GM21619 (cell line): Measurements from ENCODE around the gene PROS1.

ENCODE experiments used
- ATAC-seq: cut with Tn5 transposase; IDR thresholded peaks from one replicate; pipeline ENCODE4 v1.9.1; 2021; ENCODE audit not compliant: unreplicated experiment

PROS1 gene

DNA sequence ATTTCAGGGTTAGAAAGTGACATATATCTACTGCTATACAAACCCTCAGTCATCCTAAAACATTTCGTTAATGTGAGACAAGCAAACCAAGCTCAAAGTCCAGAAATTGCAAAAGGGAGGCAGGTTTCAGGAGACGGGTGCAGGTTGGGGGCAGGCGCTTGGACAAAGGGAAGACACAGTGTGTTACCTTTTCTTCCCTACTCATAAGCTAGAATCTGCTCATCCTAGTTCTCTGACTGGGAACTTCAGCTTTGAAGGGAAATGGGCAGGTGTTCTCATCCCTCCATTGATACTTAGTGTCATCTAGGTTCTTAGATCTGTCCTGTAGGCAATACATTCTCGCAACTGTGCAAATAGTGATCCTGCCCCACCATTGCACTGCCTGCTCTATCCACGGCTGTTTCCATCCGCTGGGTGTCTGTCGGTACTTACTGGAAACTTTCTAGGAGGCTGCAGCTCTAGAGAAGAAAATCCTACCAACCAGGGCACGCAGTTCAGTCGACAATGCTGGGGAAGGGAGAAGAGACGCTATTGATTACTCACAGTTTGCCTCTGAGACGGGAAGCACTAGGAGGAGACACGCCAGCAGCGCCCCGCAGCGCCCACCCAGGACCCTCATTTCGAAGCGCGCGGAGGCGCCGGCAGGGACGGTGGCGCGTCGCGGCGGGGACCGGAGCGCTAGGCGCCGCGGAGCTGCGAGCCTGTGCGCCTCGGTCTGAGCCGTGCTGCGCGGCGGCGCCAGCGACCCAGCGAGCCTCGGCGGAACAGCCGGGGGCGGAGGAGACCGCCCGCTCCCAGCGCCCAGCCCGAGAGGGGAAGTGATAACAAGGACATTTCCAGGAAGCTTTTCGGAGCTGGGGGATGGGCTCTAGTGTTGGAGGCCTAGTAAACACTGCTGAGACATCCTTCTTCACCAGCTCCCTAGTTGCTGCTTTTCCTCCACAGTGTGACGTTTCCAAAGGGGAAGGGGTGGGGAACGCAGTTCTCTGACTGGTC is at the start of gene PROS1:
PROS1 (minus strand) TSS at position 766 of the 996 bp plus-strand sequence; CDS start at position 619, 147 bp downstream.
- ATAC-seq, result peak; percentile 85

DNA sequence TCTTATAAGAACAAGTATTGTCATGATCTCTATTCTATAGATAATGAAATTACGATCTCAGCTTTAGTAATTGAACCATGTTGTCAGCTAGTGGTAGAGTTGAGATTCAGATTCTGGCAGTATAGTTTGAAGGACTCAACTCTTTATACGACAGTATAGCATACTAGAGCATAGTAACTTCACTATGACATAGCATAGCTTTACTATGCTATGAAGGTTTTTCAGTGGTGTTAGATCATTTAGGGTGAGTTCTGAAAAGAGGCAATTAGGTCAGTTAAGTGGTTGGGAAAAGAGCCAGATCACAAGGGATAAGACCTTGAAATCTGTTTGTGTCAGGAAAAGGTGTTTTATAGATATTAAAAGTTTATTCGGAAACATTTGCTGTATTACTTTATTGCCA is 46.6 kb upstream of the PROS1 start:
- ATAC-seq, result no peak

DNA sequence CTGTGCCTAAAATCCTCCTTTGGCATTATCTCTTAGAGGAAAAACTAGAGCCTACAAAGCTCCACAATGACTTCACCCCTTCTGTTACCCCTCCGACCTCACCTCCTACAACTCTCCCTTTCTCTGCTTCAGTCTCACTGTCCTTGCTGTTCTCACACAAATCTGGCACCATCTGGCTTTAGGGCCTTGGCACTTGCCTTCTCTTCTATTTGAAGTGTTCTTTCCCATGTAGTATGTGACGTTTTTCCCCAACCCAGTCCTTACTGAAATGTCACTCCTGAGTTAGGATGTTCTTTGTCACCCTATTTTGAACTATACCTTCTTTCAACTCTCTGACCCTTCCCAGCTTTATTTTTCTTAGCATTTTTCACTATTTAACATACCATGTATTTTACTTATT is 46.0 kb upstream of the PROS1 start:
- no peak for ATAC-seq

DNA sequence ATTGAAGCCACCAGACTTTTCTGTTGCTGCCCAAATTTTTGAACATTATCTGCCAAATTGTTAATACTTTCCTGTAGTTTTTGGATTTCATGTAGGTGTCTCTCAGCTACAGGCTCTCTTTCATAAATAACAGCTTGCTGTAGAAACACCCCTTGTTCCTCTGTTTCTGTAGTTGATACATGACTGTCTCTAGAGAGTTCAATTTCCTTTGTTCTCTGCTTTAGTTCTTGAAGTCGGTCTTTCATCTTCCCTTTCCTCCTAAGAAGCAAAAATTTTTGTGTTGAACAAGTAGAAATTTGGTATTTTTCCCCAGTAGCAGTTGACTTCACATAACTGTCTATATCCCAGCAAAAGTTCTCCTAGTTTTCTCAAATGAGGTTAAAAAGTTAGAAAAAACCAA is 41.3 kb upstream of the PROS1 start:
- ATAC-seq, result no peak

DNA sequence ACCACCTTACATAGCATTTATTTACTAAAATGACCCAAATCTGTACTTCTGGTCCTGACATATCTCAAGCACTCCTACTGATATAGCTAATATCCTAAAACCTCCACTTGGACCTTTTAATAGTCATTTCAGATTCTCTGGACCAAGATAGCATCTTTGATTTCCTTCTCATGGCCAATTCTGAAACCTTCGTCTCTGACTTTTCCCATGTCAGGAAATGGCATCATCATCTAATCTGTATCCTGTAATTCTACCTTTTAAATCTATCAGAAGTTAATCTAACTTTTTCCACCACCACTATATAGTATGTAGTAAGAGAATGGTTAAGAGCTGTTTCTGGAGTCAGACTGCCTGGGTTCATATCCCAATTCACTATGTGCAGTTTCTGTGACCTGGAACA is 38.5 kb upstream of the PROS1 start:
- no peak for ATAC-seq

DNA sequence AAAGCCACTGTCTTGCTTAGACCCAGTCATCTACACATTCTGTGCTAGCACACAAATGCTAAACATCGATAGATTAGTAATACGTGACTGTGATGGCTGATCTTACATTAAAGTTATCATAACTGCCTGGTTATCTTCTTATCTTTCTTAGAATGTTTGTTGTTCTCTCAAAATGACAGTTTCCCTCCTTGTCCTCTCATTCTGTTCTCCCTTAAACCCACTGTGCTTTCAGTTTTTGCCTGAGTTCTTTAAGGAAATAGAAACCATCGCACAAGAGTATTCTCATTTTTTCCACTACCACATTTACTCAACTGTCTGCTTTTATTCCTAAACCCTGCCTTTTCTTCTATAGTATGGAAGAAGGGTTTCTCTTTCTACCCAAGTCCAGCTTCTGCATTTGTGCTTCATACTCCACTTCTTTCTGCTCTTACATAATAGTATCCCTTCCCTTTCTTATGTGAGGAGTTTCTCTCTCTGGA is 37.6 kb upstream of the PROS1 start:
- ATAC-seq, result no peak

DNA sequence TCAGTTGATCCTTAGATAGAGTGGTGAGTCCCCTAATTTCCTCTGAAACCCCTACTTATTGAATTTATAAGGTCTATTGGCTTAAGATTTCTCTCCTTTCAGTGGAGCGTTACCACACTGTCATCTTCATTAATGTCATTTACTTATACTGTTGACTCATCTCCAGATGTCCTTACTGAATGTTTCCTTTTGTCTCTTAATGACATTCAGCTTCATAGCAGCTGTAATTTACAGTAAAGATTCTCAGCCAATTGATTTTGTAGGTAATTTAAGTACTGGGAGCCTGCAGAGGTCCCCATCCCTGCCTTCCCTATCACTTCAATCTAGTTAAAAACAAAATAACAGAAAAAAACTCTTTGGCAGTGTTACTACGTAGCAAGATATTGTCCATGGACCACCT is 35.9 kb upstream of the PROS1 start:
- ATAC-seq, result no peak

DNA sequence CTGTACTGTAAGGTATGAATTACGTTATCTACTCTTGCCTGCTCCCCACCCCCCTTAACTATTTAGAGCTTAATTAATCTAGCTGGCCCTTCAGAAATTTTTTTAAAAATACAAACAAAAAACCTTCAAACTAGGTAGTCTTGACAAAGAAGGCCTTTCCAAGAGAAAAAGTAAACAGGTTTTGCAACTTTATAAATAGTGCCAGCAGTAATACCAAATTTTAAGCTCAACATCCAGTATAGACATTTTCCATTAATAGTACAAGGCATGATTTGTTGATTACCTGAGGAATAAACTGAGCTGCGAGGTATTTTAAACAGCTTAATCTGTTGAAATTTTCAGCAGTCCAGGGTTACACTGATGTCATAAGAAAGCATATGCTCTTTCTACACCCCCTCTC is 34.6 kb upstream of the PROS1 start:
- ATAC-seq, result no peak

DNA sequence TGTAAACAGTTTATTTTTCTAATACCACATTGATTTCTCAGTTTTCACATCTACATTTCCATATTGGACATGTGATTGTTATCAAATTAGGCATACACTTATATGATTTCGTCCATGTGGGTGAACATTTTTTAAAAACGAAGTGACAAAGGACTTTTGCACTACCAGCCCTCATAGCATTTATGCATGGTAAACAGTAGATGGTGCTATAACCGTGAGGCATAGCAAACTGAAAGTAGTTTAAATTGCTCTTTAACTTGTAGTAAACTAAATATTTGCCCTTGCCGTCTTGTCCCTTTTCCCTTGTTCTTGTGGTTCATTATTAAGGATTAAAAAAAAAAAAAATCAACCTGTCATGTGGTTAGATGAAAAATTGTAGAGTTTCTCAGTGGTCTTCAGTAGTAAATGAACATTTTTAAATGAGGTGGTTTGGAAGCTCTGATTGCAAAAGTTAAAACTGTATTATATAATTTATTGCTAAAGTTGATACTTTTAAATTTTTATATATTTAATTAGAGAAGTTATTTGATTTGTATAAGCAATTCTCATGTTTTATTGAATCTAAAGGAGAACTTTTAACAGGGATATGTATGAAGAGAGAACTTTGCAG is 30.7 kb upstream of the PROS1 start:
- peak; percentile 95 for ATAC-seq

DNA sequence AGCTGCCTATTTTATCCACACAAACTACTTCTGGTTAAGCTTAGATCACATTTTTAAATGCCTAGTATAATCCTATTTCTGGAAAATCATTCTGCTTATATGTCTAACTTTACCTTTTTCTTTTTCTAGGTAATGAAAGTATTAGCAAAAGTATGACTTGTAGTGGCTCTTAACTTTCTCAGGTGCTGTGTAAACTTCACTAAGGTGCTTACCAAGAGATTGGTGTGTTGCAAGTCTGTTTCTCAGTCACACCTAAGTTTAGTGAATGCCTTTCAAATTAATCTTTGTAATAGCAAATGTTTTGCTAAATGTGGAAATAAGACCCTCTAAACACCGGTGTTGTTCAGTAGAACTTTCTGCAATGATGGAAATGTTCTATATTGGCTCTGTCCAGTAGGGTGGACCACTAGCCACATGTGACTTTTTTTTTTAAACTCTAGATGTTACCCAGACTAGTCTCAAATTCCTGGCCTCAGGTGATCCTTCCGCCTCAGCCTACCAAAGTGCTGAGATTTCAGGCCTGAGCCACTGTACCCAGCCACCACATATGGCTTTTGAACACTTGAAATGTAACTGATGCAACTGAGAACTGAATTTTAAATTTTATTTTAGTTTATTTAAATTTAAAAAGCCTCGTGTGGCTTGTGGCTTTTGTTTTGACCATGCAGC is 28.3 kb upstream of the PROS1 start:
- ATAC-seq, result no peak

DNA sequence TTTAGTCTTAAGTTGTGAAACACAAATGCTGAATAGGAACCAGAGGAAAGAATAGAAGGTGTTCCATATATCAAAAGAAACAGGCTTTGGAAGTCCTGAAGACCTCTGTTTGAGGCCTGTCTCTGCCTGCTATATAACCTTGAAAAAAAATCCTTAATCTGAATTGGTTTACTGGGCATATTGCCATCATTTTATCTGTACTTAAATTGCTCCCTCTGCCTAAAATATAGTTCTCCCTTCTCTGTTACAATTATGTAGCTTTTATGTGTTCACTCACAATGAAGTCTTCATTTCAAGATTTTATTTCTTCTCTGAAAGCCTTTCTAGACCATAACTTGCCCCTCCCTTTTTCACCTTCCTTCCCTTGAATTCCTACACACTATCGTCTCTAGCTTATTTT is 27.5 kb upstream of the PROS1 start:
- ATAC-seq, result no peak

DNA sequence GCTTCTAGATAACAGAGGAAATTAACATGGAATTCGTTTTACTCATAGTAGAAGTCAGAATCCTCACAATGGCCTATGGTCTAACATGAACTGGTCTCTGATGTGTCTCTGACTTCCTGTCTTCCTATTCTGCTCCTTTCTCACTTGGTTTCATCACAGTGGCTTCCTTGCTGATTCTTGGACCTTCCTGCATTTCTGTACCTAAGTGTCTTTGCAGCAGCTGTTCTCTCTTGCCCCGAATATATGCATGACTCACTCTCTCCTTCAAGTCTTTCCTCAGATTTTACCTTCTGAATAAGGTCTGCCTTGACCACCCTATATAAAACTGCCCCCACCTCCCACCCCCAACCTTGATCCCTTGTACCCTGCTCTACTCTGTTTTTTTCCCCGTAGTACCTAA is 20.4 kb upstream of the PROS1 start:
- ATAC-seq, result no peak

DNA sequence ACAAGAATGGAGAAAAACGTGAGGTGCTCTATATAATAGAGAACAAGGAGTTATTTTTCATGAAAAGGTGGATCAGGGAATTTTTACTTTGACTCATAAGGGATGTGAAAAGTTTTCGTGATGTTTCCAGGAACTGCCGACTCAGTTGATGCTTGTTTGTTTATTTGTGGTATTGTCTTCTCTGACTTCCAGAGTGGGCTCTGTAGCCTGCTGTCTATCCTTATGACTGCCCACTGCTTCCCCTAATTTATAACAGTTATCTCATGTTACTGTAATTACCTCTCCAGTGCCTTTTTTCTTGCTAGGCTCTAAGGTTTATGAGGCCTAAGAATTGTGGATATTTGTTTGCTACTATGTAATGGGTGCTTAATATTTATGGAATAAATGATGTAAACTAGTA is 18.5 kb upstream of the PROS1 start:
- no peak for ATAC-seq

DNA sequence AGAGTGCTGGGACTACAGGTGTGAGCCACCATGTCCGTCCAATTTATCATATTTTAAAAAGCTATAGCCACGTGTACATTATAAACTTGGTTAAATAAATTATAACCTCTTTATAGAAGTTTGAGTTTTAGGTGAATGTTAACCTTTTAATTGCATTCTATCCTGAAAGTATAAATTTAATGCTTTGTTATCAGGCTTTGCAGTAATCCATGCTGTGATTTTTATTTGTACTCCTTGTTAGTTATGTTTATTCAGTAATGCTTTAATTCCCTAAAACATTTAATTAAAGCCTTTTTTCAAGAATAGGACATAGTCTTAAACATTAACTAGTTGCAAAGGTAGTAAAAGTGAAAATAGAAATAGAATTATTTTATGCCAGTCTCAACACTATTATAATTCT is 17.9 kb upstream of the PROS1 start:
- no peak for ATAC-seq

DNA sequence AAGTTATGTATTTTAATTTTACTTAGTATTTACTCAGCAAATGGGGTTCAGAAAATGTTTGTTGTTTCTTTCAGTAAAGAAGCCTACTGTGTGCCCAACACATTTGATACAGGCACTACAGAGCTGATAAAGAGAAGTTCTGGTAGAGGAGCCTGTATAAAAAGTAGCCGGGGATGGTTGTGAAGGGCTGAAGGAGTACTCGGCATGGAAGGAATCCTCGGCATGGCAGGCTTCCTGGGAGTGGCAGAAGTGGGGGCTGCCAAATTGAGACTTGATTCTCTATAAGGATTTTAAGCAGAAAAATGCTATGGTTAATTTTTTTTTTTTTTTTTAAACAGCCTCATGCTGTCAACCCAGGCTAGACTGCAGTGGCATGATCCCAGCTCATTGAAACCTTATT is 15.5 kb upstream of the PROS1 start:
- ATAC-seq, result no peak

DNA sequence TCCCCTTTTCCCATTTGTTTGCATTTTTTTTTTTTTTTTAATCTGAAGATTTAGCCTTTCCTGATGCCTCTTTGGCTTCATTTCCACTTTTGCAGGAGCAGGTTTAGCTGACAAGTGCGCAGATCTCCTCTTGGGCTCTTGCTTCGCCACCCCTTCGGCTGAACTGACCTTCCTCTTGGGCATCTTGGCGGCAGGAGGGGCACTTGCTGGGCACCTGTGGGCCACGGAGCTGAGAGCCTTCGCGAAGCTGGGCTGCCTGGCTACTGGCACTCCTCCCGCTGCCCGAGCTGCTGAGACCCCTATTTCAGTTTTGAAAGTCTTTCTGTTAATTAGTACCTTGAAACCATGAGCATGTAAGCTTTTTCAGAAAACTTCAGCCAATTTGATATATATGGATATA is 15.1 kb upstream of the PROS1 start:
- no peak for ATAC-seq

DNA sequence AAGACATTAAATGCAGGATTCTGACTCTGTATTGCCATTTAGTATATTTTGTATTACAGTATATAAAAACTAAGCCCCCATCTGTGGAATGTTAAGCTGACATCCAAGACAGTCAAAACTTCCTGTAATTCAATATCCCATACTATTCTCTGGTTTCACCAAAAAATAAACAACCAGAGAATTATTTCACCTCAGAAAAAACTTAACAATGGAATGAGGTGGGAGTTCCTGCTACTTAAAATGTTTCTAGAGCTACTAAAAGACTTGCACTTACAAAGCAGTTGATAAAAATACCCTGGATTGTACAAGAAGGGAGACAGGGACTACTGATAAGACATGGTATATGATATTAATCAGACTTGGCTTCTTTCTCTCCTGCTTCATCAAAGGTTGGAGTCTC is 14.6 kb upstream of the PROS1 start:
- ATAC-seq, result no peak

DNA sequence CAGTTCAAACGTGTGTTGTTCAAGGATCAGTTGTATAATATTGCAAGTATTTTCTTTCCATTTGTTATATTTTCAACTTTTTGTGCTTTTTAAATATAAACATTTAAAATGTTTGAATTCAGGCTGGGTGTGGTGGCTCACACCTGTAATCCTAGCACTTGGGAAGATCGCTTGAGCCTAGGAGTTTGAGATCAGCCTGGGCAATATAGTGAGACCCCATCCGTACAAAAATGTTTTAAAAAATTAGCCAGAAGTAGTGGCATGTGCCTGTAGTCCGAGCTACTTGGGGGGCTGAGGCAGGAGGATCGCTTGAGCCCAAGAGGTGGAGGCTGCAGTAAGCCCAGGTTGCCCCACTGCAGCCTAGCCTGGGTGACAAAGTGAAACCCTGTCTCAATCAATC is 10.9 kb upstream of the PROS1 start:
- no peak for ATAC-seq

DNA sequence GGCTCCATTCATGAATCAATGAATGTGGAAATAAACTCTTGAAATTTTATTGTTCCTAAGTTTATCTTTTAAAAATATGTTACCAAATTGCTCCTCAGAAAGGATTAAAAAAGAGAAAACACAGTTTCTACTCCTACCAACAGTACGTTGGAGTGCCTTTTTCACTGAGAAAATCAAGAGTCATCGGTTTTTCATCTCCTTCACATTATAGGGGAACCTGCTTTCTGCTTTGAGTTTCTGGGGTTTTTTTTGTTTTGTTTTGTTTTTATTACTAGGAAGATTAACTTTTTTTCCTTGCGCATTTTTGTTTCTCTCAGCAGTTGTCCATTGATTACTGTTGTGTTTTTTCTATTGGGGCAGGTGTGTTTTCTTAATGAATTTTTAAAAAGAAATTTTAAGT is 9.7 kb upstream of the PROS1 start:
- no peak for ATAC-seq

DNA sequence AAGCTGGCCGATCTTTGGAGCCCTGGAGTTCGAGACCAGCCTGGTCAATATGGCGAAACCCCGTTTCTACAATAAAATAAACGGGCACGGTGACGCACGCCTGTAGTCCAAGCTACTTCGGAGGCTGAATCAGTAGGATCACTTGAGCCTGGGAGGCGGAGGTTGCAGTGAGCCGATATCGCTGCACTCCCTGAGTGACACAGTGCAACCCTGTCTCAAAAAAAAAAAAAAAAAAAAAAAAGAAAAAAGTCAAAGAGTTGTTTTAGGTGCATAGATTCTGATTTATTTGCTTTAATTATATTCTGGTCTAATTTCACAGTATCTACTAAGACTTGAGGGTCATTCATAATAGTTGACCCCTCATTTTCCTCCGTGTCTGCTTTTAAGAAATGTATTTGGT is 8.0 kb upstream of the PROS1 start:
- no peak for ATAC-seq

DNA sequence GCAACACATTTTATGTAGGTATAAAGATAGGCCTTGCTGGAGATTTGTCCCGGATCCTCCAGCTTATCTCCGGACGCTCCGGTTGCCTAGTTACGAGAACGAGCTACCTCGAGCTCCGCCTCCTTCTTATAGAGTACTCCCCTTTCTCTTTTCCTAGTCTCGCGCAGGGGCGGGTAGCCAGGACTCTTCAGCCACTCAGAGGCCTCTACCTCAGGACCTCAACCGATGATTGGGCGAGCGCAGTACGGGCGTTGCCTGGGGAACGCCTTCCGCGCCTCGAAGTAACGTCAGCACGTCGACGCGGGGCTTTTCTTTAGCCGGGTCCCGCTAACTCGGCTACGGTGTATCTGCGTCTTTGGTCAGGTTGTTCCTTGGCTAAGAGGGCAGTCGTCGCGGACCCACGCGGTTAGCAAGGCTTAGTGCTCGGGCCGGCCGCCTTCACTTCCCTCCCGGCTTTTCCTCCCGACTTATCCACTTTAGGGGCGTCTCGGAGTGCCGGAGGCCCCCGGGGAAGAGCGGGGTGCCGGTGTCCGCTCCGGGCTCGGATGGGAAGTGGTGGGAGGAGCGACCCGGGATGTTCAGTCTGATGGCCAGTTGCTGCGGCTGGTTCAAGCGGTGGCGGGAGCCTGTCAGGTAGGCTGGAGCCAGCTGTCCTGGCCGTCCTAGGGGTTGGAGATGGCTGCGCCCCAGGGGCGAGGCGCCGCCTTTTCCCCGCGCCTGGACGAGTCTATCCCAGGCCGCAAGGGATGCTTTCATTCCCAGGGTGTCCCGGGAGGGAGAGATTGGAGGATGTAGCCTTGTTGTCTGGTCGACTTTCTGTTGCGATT is 6.4 kb upstream of the PROS1 start, which contains the start of gene ARL13B:
ARL13B (plus strand) TSS at position 306 of the 827 bp plus-strand sequence; CDS start at position 575, 269 bp downstream.
- peak; percentile 100 for ATAC-seq
